OCI-LY1 (cell line): Measurements from ENCODE around the gene KPNA1.

ENCODE experiments used
- H2AFZ ChIP-seq: fragments of 200-600 bp; sonication (generic), shearing (Covaris generic); 2 replicates; pipeline ENCODE4 v1.6.0; 2014; ENCODE audit warnings: antibody characterized with exemption, mild to moderate bottlenecking, low read length
- H3F3A ChIP-seq: fragments of 200-600 bp; sonication (generic), shearing (Covaris generic); 2 replicates; pipeline ENCODE4 v1.6.0; 2014; ENCODE audit warnings: mild to moderate bottlenecking, antibody characterized with exemption, low read length, moderate library complexity; ENCODE audit not compliant: insufficient read depth
- H3K27ac ChIP-seq: fragments of 200-600 bp; sonication (generic); 2 replicates; pipeline ENCODE4 v1.5.1; 2014; ENCODE audit warnings: low read length, mixed run types, mild to moderate bottlenecking, low read depth; ENCODE audit not compliant: poor library complexity, severe bottlenecking
- H3K27me3 ChIP-seq: fragments of 200-600 bp; sonication (generic); 2 replicates; pipeline ENCODE4 v1.6.0; 2014; ENCODE audit warnings: antibody characterized with exemption, mild to moderate bottlenecking, low read length, moderate library complexity; ENCODE audit not compliant: insufficient read depth
- H3K36me3 ChIP-seq: fragments of 200-600 bp; sonication (generic); 2 replicates; pipeline ENCODE4 v1.6.1; 2014; ENCODE audit warnings: mild to moderate bottlenecking, antibody characterized with exemption, low read length, moderate library complexity, mixed read lengths; ENCODE audit not compliant: insufficient read depth
- H3K4me1 ChIP-seq: fragments of 200-600 bp; sonication (generic); 2 replicates; pipeline ENCODE4 v1.5.1; 2014; ENCODE audit warnings: mild to moderate bottlenecking, low read length, moderate library complexity; ENCODE audit not compliant: insufficient read depth, severe bottlenecking
- H3K4me2 ChIP-seq: fragments of 200-600 bp; sonication (generic), shearing (Covaris generic); 2 replicates; pipeline ENCODE4 v1.6.1; 2014; ENCODE audit warnings: low read length
- H3K4me3 ChIP-seq: fragments of 200-600 bp; sonication (generic); 2 replicates; pipeline ENCODE4 v1.5.1; 2014; ENCODE audit warnings: low read length, low read depth, mild to moderate bottlenecking, mixed read lengths; ENCODE audit not compliant: poor library complexity, severe bottlenecking
- H3K79me2 ChIP-seq: fragments of 200-600 bp; shearing (Covaris generic); 2 replicates; pipeline ENCODE4 v1.6.1; 2016; ENCODE audit warnings: mixed run types, low read length, mixed read lengths; ENCODE audit not compliant: insufficient read depth
- H3K9ac ChIP-seq: fragments of 200-600 bp; sonication (generic), shearing (Covaris generic); 2 replicates; pipeline ENCODE4 v1.6.1; 2014; ENCODE audit warnings: mild to moderate bottlenecking, low read length, mixed read lengths
- H3K9me2 ChIP-seq: fragments of 200-600 bp; sonication (generic), shearing (Covaris generic); 2 replicates; pipeline ENCODE4 v1.6.1; 2014; ENCODE audit warnings: low read depth, mild to moderate bottlenecking, low read length, mixed read lengths
- H3K9me3 ChIP-seq: fragments of 200-600 bp; shearing (Covaris generic); 2 replicates; pipeline ENCODE4 v1.6.1; 2014; ENCODE audit warnings: low read length, mixed read lengths
- H4K20me1 ChIP-seq: fragments of 200-600 bp; sonication (generic), shearing (Covaris generic); 2 replicates; pipeline ENCODE4 v1.6.0; 2016; ENCODE audit warnings: mild to moderate bottlenecking, low read length; ENCODE audit not compliant: insufficient read depth
- CTCF ChIP-seq: fragments of 200-600 bp; sonication (generic), shearing (Covaris generic); IDR thresholded peaks from 2 replicates; pipeline ENCODE4 v1.5.1; 2017; ENCODE audit warnings: mild to moderate bottlenecking, antibody characterized with exemption, low read length, moderate library complexity, mixed read lengths
- EZH2 ChIP-seq: fragments of 200-600 bp; sonication (generic), shearing (Covaris generic); IDR thresholded peaks from 2 replicates; pipeline ENCODE4 v1.8.0; 2017; ENCODE audit warnings: borderline replicate concordance, mixed run types, mild to moderate bottlenecking, antibody characterized with exemption, low read length, moderate library complexity, mixed read lengths

The KPNA1 gene

GRCh38 chr3:122562923-122563716 is 48.4 kb upstream of the KPNA1 start:
- Histone ChIP-seq H3K27ac (peak overlapping the region; percentile 12), H3F3A (no peaks in the 10 kb centered on the region), H3K9me3 (no peaks in the 10 kb centered on the region), H3K9ac (peak overlapping the region; percentile 72), H3K9me2 (no peaks in the 10 kb centered on the region), H4K20me1 (no peaks in the 10 kb centered on the region), H3K36me3 (no peaks in the 10 kb centered on the region), H3K79me2 (no peaks in the 10 kb centered on the region), H2AFZ (no peak overlapping the region), H3K4me2 (peak overlapping the region; percentile 68), H3K27me3 (no peaks in the 10 kb centered on the region), H3K4me1 (peaks cover 34% of the 10 kb centered on the region), H3K4me3 (peak overlapping the region; percentile 70)
- TF ChIP-seq EZH2 = no peak

DNA sequence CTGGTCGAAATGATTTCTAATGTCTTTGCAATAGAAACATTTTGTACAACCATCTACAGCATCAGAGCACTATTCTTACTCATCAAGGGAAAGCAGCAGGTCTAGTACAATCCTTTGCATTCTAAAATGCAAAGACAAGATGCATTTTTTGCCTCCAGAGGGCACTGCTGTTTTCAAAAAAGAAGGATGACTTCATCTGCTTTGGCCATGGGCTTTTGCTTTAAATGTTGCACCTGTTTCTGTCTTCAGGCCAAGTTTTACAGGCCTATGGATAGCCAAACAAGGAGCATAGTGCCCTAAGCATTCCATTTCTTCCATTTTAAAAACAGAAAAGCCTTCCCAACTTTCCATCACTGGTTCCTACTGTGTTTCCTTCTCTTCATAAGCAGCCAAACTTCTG is 45.9 kb upstream of the KPNA1 start:
- H3K4me1 ChIP-seq = peaks cover 31% of the 10 kb centered on the region
- H3K4me3 ChIP-seq = no peak overlapping the region
- H3K4me2 ChIP-seq = no peak overlapping the region

DNA sequence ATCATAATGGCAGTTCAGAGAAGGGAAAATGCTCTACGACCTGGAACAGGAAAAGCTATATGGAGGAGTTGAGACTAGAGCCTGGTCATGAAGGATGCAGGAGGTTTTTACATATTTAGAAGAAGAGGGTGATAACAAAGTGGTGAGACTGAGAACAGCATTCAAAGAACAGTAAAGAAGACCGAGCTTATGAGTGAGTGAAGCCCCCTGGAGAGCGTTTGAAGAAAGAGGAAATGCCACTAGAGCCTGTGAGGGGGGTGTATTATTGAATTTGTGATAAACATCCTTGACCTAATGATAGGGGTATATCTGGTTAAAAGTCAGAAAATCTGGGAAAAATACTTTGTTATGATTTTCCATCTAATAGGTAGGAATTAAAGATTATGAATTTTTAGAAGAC is 45.2 kb upstream of the KPNA1 start:
- H3K4me1 ChIP-seq = peaks cover 28% of the 10 kb centered on the region
- H3K9me2 ChIP-seq = no peaks in the 10 kb centered on the region
- H3K9me3 ChIP-seq = no peaks in the 10 kb centered on the region
- no peak overlapping the region for H3K9ac ChIP-seq
- H2AFZ ChIP-seq = no peak overlapping the region
- no peak overlapping the region for H3K4me3 ChIP-seq
- H4K20me1 ChIP-seq = no peaks in the 10 kb centered on the region
- H3F3A ChIP-seq = no peaks in the 10 kb centered on the region
- H3K36me3 ChIP-seq = no peaks in the 10 kb centered on the region
- TF ChIP-seq EZH2 = no peak
- H3K27ac ChIP-seq = no peak overlapping the region
- H3K27me3 ChIP-seq = no peaks in the 10 kb centered on the region
- H3K4me2 ChIP-seq = no peak overlapping the region
- no peaks in the 10 kb centered on the region for H3K79me2 ChIP-seq

More for the DNA sequence above, 45.9 kb upstream of the KPNA1 start:
- Histone ChIP-seq H3K27ac (no peak overlapping the region), H3K9ac (no peak overlapping the region), H3K9me2 (no peaks in the 10 kb centered on the region), H4K20me1 (no peaks in the 10 kb centered on the region), H3F3A (no peaks in the 10 kb centered on the region), H3K27me3 (no peaks in the 10 kb centered on the region), H3K36me3 (no peaks in the 10 kb centered on the region), H2AFZ (no peak overlapping the region), H3K9me3 (no peaks in the 10 kb centered on the region), H3K79me2 (no peaks in the 10 kb centered on the region)
- TF ChIP-seq CTCF (peak; percentile 77), EZH2 (no peak)

DNA sequence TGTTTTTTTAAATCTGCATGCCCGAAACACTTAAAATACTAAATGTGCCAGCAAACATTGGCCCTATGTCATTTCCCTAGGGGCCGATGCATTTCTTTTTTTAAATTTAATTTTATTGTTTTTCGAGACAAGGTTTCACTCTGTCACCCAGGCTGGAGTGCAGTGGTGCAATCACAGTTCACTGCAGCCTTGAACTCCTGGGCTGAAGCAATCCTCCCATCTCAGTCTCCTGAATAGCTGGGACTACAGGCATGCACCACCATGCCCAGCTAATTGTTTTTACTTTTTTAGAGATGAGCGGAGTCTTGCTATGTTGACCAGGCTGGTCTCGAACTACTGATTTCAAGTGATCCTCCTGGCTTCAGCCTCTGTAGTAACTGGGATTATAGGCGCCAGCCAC is 43.9 kb upstream of the KPNA1 start:
- H3K9me3 ChIP-seq = no peaks in the 10 kb centered on the region
- H3K9ac ChIP-seq = no peak overlapping the region
- no peaks in the 10 kb centered on the region for H3K9me2 ChIP-seq
- H3K27ac ChIP-seq = no peak overlapping the region
- no peak overlapping the region for H3K4me2 ChIP-seq
- no peak overlapping the region for H2AFZ ChIP-seq
- H4K20me1 ChIP-seq = no peaks in the 10 kb centered on the region
- TF ChIP-seq EZH2 = no peak
- no peak for TF ChIP-seq CTCF
- no peak overlapping the region for H3K4me3 ChIP-seq
- no peaks in the 10 kb centered on the region for H3F3A ChIP-seq
- no peaks in the 10 kb centered on the region for H3K79me2 ChIP-seq
- no peaks in the 10 kb centered on the region for H3K36me3 ChIP-seq
- no peaks in the 10 kb centered on the region for H3K27me3 ChIP-seq
- peaks cover 15% of the 10 kb centered on the region for H3K4me1 ChIP-seq
